Stimulated activated naive CD8-positive, alpha-beta T cell treated with anti-CD3 and anti-CD28 coated beads, Interleukin-15, Interleukin-2, amounts not matched to agents 100 ng/mL and 50 ng/mL, for 24 hours (primary cell): ENCODE data around the gene PRDM16.

Experiments
- H3K27ac Mint-ChIP-seq: one replicate; pipeline ENCODE4 v1.8.0; 2021; ENCODE audit warnings: mild to moderate bottlenecking, mixed read lengths
- H3K27me3 Mint-ChIP-seq: one replicate; pipeline ENCODE4 v1.8.0; 2021; ENCODE audit warnings: mixed read lengths
- H3K36me3 Mint-ChIP-seq: one replicate; pipeline ENCODE4 v1.8.0; 2021; ENCODE audit warnings: low read depth, mixed read lengths
- H3K4me1 Mint-ChIP-seq: one replicate; pipeline ENCODE4 v1.8.0; 2021; ENCODE audit warnings: low read depth, mixed read lengths
- H3K4me3 Mint-ChIP-seq: one replicate; pipeline ENCODE4 v1.8.0; 2021; ENCODE audit warnings: mild to moderate bottlenecking, mixed read lengths
- H3K9me3 Mint-ChIP-seq: one replicate; pipeline ENCODE4 v1.8.0; 2021; ENCODE audit warnings: mixed read lengths

The PRDM16 gene

DNA sequence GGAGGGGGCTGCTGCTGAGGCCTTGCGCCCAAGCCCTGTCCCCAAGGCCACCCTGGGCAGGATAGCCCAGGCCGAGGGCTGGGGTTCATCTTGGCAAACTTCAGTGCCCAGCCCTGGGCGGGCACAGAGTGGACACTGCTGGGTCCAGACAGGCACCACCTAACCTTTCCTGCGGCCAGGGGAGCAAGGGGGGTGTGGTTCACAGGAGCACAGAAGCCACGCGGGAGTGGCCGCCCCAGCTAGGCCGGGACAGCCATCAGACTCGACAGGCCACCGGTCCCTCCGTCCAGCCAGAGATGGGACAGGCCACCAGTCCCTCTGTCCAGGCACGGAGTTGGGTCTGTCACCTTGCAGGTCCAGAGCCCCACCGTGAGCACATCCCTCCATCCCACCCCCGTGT, 414.4 kb downstream of the PRDM16 start:
- Mint-ChIP-seq H3K27ac (no peak overlapping the region), H3K4me1 (no peaks in the 10 kb centered on the region), H3K27me3 (no peaks in the 10 kb centered on the region)

GRCh38 chr1:3483801-3484444, 414.9 kb downstream of the PRDM16 start:
- no peaks in the 10 kb centered on the region for H3K4me1 Mint-ChIP-seq
- no peak overlapping the region for H3K27ac Mint-ChIP-seq

More for the DNA sequence above, 414.4 kb downstream of the PRDM16 start:
- H3K9me3 Mint-ChIP-seq = peaks cover 6% of the 10 kb centered on the region
- H3K4me3 Mint-ChIP-seq = no peak overlapping the region
- no peaks in the 10 kb centered on the region for H3K36me3 Mint-ChIP-seq

GRCh38 chr1:3485016-3485415, 416.0 kb downstream of the PRDM16 start:
- no peaks in the 10 kb centered on the region for H3K36me3 Mint-ChIP-seq
- H3K4me1 Mint-ChIP-seq = no peaks in the 10 kb centered on the region
- H3K27ac Mint-ChIP-seq = no peak overlapping the region
- H3K27me3 Mint-ChIP-seq = no peaks in the 10 kb centered on the region
- H3K4me3 Mint-ChIP-seq = no peak overlapping the region
- H3K9me3 Mint-ChIP-seq = peaks cover 14% of the 10 kb centered on the region

More at GRCh38 chr1:3483801-3484444, 414.9 kb downstream of the PRDM16 start:
- Mint-ChIP-seq H3K9me3 (peaks cover 12% of the 10 kb centered on the region), H3K36me3 (no peaks in the 10 kb centered on the region), H3K27me3 (no peaks in the 10 kb centered on the region), H3K4me3 (no peak overlapping the region)
